IMR-90 (cell line): ENCODE data around the gene TBC1D22A. TPM values are rescaled to one million over a fixed set of nuclear protein-coding genes. Genes with fewer than 3 reads are reported as not detected.

Experiments
- ATAC-seq: fragments of 200-7000 bp; cut with Tn5 transposase; 2 replicates; pipeline ENCODE4 v1.9.1; 2020; ENCODE audit warnings: low read depth, mild to moderate bottlenecking, moderate library complexity
- BruUV-seq: library from RNA; stranded (reverse); fragments of 400-500 nt; replicated peaks from 2 replicates; lab custom pipeline; 2021; lab: Mats Ljungman, UMichigan
- CTCF ChIA-PET: fragments of 300-600 bp; formaldehyde crosslinking; extraction: SDS; loops from one replicate; lab custom pipeline; 2021; ENCODE audit warnings: antibody characterized with exemption; lab: Yijun Ruan, JAX
- POLR2A ChIA-PET: fragments of 300-600 bp; sonication (Branson Sonifier 250); formaldehyde crosslinking; loops from one replicate; lab custom pipeline; 2022; ENCODE audit warnings: antibody characterized with exemption; ENCODE audit not compliant: unreplicated experiment; lab: Charles Lee
- DNase-seq: peaks from one replicate; pipeline ENCODE4 v3.0.0; 2013
- H2AFZ ChIP-seq: replicated peaks from 2 replicates; pipeline ENCODE3; 2013; ENCODE audit warnings: low read length, mild to moderate bottlenecking; ENCODE audit not compliant: poor library complexity
- H2AK5ac ChIP-seq: 2 replicates; pipeline ENCODE4 v1.6.1; 2013; ENCODE audit warnings: low read depth, low read length, inconsistent platforms
- H2AK9ac ChIP-seq: replicated peaks from 2 replicates; pipeline ENCODE3; 2013; ENCODE audit warnings: mild to moderate bottlenecking, low read depth, low read length, moderate library complexity; ENCODE audit not compliant: poor library complexity
- H2BK120ac ChIP-seq: 2 replicates; pipeline ENCODE4 v1.6.1; 2013; ENCODE audit warnings: low read depth, low read length, inconsistent platforms
- H2BK15ac ChIP-seq: 3 replicates; pipeline ENCODE4 v1.6.1; 2013; ENCODE audit warnings: low read depth, low read length, inconsistent platforms
- H2BK20ac ChIP-seq: 2 replicates; pipeline ENCODE4 v1.6.1; 2013; ENCODE audit warnings: low read depth, mild to moderate bottlenecking, inconsistent platforms, low read length, moderate library complexity
- H2BK5ac ChIP-seq: 2 replicates; pipeline ENCODE4 v1.6.1; 2013; ENCODE audit warnings: mild to moderate bottlenecking, low read depth, low read length, inconsistent platforms; ENCODE audit not compliant: poor library complexity, severe bottlenecking
- H3K14ac ChIP-seq: replicated peaks from 2 replicates; pipeline ENCODE4 v1.6.1; 2013; ENCODE audit warnings: low read depth, low read length, inconsistent platforms
- H3K18ac ChIP-seq: 2 replicates; pipeline ENCODE4 v1.6.1; 2013; ENCODE audit warnings: low read depth, low read length, control low read depth
- H3K23ac ChIP-seq: 2 replicates; pipeline ENCODE4 v1.6.1; 2013; ENCODE audit warnings: low read depth, low read length, inconsistent platforms
- H3K27ac ChIP-seq: 2 replicates; pipeline ENCODE4 v1.5.1; 2013; ENCODE audit warnings: mild to moderate bottlenecking, control low read depth, low read length; ENCODE audit not compliant: insufficient read depth
- H3K27me3 ChIP-seq: 2 replicates; pipeline ENCODE4 v1.6.1; 2013; ENCODE audit warnings: low read length; ENCODE audit not compliant: control insufficient read depth, insufficient read depth
- H3K36me3 ChIP-seq: 2 replicates; pipeline ENCODE4 v1.6.1; 2013; ENCODE audit warnings: low read length, mixed read lengths; ENCODE audit not compliant: control insufficient read depth, insufficient read depth
- H3K4ac ChIP-seq: 2 replicates; pipeline ENCODE4 v1.6.1; 2013; ENCODE audit warnings: low read depth, low read length, inconsistent platforms
- H3K4me1 ChIP-seq: 2 replicates; pipeline ENCODE4 v1.6.1; 2013; ENCODE audit warnings: low read length, mixed read lengths; ENCODE audit not compliant: control insufficient read depth, insufficient read depth
- H3K4me2 ChIP-seq: 2 replicates; pipeline ENCODE4 v1.6.1; 2013; ENCODE audit warnings: low read depth, mild to moderate bottlenecking, control low read depth, low read length, moderate library complexity
- H3K4me3 ChIP-seq: 2 replicates; pipeline ENCODE4 v1.5.1; 2013; ENCODE audit warnings: low read depth, mild to moderate bottlenecking, control low read depth, low read length, moderate library complexity; ENCODE audit not compliant: insufficient read depth
- H3K56ac ChIP-seq: 2 replicates; pipeline ENCODE4 v1.6.1; 2013; ENCODE audit warnings: low read length, inconsistent platforms; ENCODE audit not compliant: insufficient read depth; ENCODE audit errors: extremely low read depth
- H3K79me1 ChIP-seq, 2 experiments: 2 replicates each; pipeline ENCODE4 v1.6.1; 2013; ENCODE audit warnings: low read length in 2 of 2, inconsistent platforms in 1 of 2, low read depth in 1 of 2
- H3K9ac ChIP-seq: 2 replicates; pipeline ENCODE4 v1.6.1; 2013; ENCODE audit warnings: low read depth, low read length, control low read depth
- H3K9me1 ChIP-seq: 2 replicates; pipeline ENCODE4 v1.6.1; 2013; ENCODE audit warnings: low read length, inconsistent platforms; ENCODE audit not compliant: insufficient read depth
- H3K9me3 ChIP-seq: 2 replicates; pipeline ENCODE4 v1.6.1; 2013; ENCODE audit warnings: low read length; ENCODE audit not compliant: control insufficient read depth, insufficient read depth
- H4K20me1 ChIP-seq: 2 replicates; pipeline ENCODE4 v1.6.1; 2013; ENCODE audit warnings: low read length, inconsistent platforms; ENCODE audit not compliant: insufficient read depth
- H4K5ac ChIP-seq: 2 replicates; pipeline ENCODE4 v1.6.1; 2013; ENCODE audit warnings: mild to moderate bottlenecking, low read depth, low read length, control low read depth
- H4K8ac ChIP-seq, 2 experiments: 2 replicates each; pipeline ENCODE4 v1.6.1; 2013; ENCODE audit warnings: low read depth in 2 of 2, low read length in 2 of 2, control low read depth in 1 of 2, inconsistent platforms in 1 of 2
- H4K91ac ChIP-seq: 2 replicates; pipeline ENCODE4 v1.6.1; 2013; ENCODE audit warnings: low read depth, low read length, inconsistent platforms; ENCODE audit not compliant: insufficient read depth
- CEBPB ChIP-seq: IDR thresholded peaks from 2 replicates; pipeline ENCODE4 v1.6.1; 2012; ENCODE audit warnings: low read depth, low read length, improper control_type of control experiment
- CHD1 ChIP-seq: IDR thresholded peaks from 2 replicates; pipeline ENCODE4 v1.6.1; 2012; ENCODE audit warnings: low read depth, low read length, improper control_type of control experiment
- ELK1 ChIP-seq: fragments of 150-350 bp; IDR thresholded peaks from 2 replicates; pipeline ENCODE4 v1.6.1; 2016; ENCODE audit warnings: low read depth, mild to moderate bottlenecking, low read length, moderate library complexity, borderline replicate concordance
- FOS ChIP-seq: fragments of 150-350 bp; IDR thresholded peaks from 2 replicates; pipeline ENCODE4 v1.6.1; 2016; ENCODE audit warnings: low read depth, low read length
- MXI1 ChIP-seq: IDR thresholded peaks from 2 replicates; pipeline ENCODE4 v1.6.1; 2012; ENCODE audit warnings: low read depth, mild to moderate bottlenecking, low read length, moderate library complexity, borderline replicate concordance
- RCOR1 ChIP-seq: IDR thresholded peaks from 2 replicates; pipeline ENCODE4 v1.6.1; 2012; ENCODE audit warnings: mild to moderate bottlenecking, low read length, improper control_type of control experiment; ENCODE audit not compliant: insufficient replicate concordance
- RFX5 ChIP-seq: IDR thresholded peaks from 2 replicates; pipeline ENCODE4 v1.8.0; 2012; ENCODE audit warnings: low read depth, mild to moderate bottlenecking, low read length, moderate library complexity
- WGBS, 2 experiments: methylation state at CpG; one replicate each; pipeline versions ENCODE4 v1.1.5 to v1.1.7; 2013; ENCODE audit warnings: missing lambda C conversion rate in 2 of 2; ENCODE audit not compliant: insufficient read length in 1 of 2; ENCODE audit errors: extremely low coverage in 2 of 2; 5-methylcytosine and 5-hydroxymethylcytosine counted together
- dilution Hi-C: fragments of 300-500 bp; cut with HindIII; formaldehyde crosslinking; loops from one replicate; pipeline ENCODE4 v1.14.3; 2018; ENCODE audit warnings: low sequenced_read_pairs; ENCODE audit not compliant: unreplicated experiment
- in situ Hi-C: fragments of 300-500 bp; cut with MboI; formaldehyde crosslinking; loops from 3 replicates; pipeline ENCODE4 v1.14.3; 2019; ENCODE audit warnings: low sequenced_read_pairs, inconsistent platforms, mixed read lengths
- intact Hi-C: fragments of 100-400 bp; cut with micrococcal nuclease; formaldehyde crosslinking; loops from 2 replicates; pipeline ENCODE4 v1.10.0; 2022
- polyA plus RNA-seq, 3 experiments: library from polyadenylated mRNA; depleted of rRNA; stranded (reverse); fragments of >200 nt; gene quantifications; 2 replicates each; pipeline ENCODE4 v1.2.3, GENCODE V29; 2012; ENCODE audit warnings: low replicate concordance in 1 of 3
- total RNA-seq: library from RNA; depleted of rRNA; stranded (reverse); fragments of >200 nt; gene quantifications from 2 replicates; pipeline ENCODE4 v1.2.3, GENCODE V29; 2012

Gene TBC1D22A
- total and polyA plus RNA-seq, 2 of the 4 experiments (the other 2 are of a cell fraction): 9.0 to 16.7 TPM

- peaks cover 7% of the 10 kb centered on the region for H4K20me1 ChIP-seq
- no peak overlapping the region for H2BK15ac ChIP-seq
- POLR2A ChIA-PET: no interaction called here
- ATAC-seq: no peak; the same call in 1 of the 2 replicates
- DNase-seq: no peak
- no peak overlapping the region for H4K91ac ChIP-seq
- no peak overlapping the region for H2AK5ac ChIP-seq
- H3K4me3 ChIP-seq: no peak overlapping the region
- H3K27me3 ChIP-seq: no peaks in the 10 kb centered on the region
- H3K23ac ChIP-seq: no peak overlapping the region
- intact Hi-C loops (no loop called here), in situ Hi-C loops (no loop called here), dilution Hi-C loops (no loop called here)
- peaks cover 10 to 18% of the 10 kb centered on the region in 2 experiments; a peak in 3 of 4 replicates for H3K79me1 ChIP-seq
- no peak overlapping the region for H3K4me2 ChIP-seq
- no peak overlapping the region for H4K8ac ChIP-seq
- 86% methylated on average over 11 of the region's 26 CpGs; no CpG with 5 or more reads in 1 of the 2 experiments for WGBS, 2 experiments
- H3K9ac ChIP-seq: no peak overlapping the region
- peaks cover 5% of the 10 kb centered on the region; the same call in 1 of the 2 replicates for H3K9me1 ChIP-seq
- H2BK20ac ChIP-seq: no peak overlapping the region
- no peak overlapping the region for H3K27ac ChIP-seq
- no peak overlapping the region for H3K56ac ChIP-seq
- no peak overlapping the region for H4K5ac ChIP-seq
- peaks cover 11% of the 10 kb centered on the region for H3K36me3 ChIP-seq
- H3K4ac ChIP-seq: no peak overlapping the region
- no TSS peak for BruUV-seq
- H3K18ac ChIP-seq: no peak overlapping the region
- no peak overlapping the region for H2BK120ac ChIP-seq
- H2BK5ac ChIP-seq: no peak overlapping the region
- TF ChIP-seq MXI1 (no peak), CHD1 (no peak), RCOR1 (no peak), FOS (no peak), CEBPB (no peak), RFX5 (no peak), ELK1 (no peak)
- H3K9me3 ChIP-seq: no peaks in the 10 kb centered on the region
- H2AFZ ChIP-seq: no peak overlapping the region
- CTCF ChIA-PET: no interaction called here
- no peak overlapping the region for H2AK9ac ChIP-seq
- H3K4me1 ChIP-seq: peaks cover 2% of the 10 kb centered on the region; the same call in 1 of the 2 replicates
- H3K14ac ChIP-seq: no peak overlapping the region
Observed at GRCh38 chr22:46909237-46910030, 147.0 kb downstream of the TBC1D22A start.
